CD4-positive, alpha-beta T cell treated with Interleukin-4 for 4 hours (primary cell): ENCODE measurements around the gene ABCB4.

Source experiments
- DNase-seq: peaks from one replicate; pipeline ENCODE4 v3.0.0-alpha.2; 2020

The ABCB4 gene

DNA sequence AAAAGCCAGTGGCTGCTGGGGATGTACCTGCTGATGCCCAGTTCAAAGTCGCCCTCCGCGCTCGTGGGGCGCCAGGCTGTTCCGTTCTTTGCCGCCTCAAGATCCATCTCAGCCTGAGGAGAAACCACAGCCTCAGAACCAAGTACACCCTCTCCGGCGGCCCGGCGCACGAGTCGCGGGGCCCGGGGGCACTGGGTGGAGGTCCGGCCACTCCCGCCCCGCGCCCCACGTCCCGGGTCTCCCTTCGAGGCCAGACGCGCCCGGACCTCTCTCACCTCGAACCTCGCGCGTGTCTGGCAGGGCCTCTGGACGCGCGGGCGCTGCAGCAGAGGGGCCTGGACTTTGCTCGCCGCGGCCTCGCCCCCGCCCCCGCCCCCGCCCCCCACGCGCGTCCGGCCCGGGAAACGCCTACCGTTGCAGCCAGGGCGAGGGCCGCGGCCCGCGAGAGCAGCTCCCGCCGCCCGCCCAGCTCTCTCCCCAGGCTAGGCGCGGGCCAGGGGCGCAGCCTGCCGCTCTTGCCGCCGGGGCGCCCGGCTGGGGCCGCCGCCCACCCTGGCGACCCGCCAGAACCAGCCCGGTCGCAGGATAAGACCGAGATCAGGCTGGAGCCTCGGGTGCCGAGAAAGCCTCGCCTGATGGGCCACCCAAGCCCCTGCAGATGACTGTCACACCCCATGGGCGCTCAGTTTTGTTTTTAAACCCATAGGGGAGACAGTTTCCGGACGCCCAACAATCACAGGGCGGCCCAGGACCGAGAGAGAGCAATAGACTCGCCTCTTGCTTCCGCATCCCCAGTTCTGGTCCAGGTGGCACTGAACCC, at the start of gene ABCB4:
ABCB4 (minus strand) TSS at position 322 of the 820 bp plus-strand sequence; CDS start at position 107, 215 bp downstream.
- no peak for DNase-seq

DNA sequence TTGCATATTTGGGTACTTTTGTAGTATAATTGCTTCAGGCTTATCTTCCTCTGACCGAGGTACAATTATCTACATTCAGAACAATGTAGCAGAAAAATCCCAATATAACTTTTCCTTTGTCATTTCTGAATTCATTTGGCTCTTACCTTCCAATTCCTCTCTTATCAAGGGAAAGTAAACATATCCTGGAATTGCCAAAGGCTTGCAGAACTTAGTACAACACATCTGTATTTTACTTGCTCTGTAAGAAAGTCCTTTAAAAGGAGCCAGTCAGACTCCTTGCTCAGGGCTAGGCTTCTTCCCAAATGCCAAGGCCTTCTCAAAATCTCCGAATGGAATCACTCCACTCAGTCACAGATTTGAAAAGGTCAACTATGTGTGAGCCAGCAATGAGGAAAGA, 43.3 kb upstream of the ABCB4 start:
- no peak for DNase-seq

DNA sequence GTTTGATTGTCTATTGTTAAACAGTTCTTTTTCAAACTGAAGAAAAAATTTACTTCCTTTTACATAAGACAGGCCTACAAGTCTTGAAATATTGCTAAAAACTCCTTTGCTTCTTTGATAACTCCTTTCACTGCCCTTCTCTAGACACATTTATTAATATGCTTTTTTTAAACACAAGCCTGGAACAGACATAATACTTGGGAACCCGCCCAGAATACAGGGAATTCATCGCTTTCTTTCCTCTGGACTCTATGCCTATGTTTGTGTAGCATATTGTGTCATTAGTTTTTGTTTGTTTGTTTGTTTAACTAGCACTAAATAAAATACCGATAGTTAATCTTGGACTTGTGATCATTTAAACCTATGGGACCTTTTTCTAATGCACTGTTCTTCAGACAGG, 42.4 kb upstream of the ABCB4 start:
- no peak for DNase-seq

DNA sequence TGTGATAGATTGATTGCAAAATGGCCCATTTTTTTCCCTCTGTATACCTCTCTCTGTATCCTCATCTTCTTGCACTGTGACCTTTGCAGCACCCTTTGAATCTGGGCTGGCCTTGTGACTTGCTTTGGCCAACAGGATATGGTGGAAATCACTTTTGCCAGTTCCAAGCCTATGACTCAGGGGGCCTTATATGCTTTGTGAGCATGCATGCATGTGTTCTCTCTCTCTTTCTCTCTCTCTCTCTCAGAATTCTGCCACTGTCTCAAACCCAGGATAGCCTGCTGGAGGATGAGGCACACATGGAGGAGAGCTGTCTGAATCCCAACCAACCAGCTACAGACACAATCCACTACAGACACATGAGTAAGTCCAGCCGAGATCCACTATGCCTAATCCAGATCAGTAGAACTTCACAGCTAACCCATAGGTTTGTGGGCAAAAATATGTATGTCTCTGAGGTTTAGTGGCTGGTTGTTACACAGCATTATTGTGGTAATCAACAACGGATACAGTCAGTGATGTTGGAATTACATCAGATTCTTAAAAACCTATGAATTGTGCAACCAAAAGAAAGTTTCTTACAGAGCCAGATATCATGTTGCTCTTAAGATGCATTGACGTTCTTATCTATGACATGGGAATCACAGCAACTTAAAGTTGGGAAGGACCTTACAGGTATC, 41.8 kb upstream of the ABCB4 start:
- DNase-seq = no peak

DNA sequence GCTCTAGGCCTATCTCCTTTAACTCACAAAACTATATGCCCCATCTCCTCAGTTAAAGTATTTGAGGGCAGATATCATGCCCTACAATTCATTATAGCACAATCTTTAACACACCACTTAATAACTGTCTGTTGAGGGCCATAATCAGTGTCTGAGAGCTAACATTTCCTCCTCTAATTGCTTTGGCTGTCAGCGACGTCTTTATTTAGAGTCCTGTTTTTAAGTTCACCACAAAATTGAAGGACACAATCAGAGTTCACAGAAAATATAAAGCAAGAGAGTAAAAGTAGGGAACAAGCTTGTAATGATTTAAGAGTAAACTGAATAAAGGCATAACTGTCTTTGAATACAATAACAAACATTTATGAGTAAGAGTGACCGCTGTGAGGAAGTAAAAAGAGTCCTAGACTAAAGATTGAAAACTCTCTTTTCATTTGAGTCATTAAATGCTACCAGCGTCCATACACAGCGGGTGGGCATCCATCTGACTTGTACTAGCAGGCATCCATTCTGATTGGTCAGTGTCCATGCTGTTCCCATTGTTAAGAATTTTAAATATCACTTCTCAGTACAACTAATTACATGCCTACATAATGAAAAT, 38.4 kb upstream of the ABCB4 start:
- DNase-seq = no peak

DNA sequence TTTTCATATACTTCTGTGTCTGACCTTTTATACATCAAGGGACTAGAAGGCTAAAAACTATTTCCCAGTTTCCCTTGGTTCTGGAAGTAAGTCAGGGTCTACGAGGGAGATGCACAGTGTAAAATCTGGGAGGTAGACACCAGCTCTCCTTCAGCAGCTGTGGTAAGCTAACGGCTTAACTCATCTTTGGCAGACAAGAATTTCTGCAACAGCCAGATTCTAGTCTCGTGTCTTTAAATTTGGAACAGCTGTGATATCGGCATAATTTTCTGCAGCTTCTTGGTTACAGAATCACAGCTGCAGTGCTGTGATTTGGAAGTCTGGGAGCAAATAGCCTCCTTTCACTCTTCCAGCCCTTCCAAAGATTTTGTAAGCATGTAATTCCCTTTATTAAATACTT, 37.4 kb upstream of the ABCB4 start:
- no peak for DNase-seq

DNA sequence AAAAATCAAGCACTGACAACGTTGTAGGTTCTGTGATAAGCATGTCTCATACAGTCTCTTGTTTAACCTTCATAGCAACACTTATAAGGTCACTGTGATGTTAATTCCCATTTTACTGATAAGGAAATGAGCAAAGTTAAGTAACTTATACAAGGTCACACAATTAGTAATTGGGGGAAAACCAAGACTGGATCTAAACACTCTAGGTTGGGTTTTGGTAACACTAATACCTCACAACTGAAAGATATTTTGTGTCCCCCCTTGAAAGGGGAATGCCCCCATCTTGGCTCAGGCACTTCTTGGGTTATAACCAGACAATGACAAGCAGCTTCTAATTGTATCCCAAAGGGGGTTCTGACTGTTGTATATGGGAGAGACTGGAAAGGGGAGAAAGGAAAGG, 36.0 kb upstream of the ABCB4 start:
- DNase-seq = no peak

DNA sequence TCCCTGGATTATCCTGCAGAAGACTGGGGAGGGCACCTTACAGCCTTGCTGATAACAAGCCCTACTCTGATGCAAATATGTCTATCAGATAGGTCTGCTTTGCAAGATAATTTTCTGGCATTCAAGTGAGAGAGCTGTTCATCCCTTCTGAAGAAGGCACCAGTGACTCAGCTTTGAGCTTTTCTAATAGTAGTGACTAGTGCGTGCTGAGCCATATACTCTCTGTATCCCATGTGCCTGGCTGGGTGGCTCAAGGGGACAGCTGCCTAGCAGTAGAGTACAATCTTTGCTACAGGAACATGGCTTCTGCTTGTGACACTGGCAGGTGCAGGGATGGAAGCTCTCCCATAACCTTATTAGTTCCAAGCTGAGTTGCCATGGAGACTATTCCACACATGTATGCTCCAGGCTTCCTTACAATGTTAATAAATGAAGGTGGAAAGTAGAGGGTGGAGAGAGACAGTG, 35.0 kb upstream of the ABCB4 start:
- DNase-seq = no peak

DNA sequence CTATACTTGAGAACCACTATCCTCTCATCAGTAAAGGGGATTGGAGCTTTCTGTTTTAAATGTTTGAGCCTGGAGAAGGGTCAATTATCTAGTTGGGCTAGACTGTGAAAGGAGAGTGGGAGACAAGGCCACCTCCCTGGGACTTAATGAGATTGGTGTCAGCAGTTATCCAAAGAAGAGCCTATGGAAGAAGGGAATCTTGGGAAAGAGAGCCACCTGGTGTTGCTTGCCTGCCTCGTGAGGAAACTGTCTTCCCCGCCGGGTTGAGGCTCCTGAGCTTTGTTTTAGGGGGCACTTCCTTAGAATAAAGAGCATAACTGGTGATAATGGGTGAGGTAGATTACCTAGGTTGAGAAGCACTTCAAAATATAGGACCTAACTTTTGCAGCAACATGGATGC, 32.0 kb upstream of the ABCB4 start:
- DNase-seq = no peak

DNA sequence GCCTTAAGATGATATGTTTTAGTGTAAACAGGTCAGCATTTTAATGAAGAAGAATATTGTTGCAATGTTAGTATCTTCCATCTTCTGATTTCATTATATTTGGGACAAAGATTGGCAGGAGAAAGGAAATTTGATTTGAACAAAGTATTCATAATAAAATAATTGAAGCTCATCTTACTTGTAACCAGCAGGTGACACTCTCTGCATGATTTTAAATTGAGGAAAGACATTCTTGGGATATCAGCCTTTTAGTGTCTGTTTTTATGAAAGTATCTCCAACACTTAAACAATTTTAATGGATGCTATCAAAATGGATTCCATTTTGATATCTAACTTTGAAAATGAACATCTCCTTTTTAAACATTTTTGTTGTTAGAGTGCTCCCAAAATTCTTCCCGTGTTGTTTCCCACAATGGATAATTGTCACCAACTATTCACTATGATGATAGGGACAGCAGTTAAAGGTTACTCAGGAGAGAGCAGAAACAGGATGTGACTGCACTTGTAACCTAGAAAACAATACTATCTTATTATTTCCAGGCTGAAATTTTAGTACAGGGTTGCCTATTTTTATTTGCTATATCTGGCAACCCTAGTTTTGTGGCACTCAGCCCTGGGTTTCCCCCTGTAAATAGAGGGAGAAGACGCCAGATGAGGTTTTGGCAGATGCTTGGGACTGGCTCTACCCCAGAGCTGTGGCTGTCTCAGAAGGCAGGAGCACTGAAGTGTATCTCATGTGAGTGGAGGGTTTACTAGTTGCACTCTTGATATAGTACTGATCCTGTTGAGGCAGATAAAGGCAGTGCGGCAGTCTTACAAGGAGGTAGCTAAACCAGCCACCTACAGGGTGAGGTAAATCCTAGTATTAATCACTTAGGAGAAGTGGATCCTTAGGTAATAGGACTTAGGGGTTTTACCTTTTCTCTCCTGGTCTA, 31.0 kb upstream of the ABCB4 start:
- no peak for DNase-seq

DNA sequence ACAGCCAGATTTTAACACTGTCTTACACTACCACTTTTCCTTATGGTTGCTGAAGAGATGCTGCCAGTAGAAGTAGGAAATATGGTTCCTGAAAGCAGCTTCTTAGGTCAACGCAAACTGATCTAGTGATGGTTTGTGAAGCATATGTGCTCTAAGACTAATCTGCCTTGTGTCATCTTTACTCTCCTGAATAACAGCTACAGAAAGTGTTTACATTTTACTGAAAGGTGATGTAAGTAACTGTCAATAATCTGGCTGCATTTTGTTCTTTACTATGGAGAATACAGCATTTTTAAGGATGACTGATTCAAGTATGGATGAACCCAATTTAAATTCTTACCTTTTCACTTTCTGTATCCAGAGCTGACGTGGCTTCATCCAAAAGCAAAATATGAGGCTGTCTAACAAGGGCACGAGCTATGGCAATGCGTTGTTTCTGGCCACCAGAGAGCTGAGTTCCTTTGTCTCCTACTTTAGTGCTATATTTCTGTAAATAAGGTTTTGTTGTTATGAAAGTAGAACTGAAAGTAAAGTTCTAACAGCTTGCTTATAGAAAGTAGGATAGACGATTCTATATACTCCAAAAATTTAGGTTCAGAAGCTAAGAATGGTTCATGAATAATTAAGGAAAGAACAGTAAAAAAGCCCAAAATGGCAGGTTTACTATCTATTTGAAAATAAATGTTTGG, 30.2 kb upstream of the ABCB4 start:
- no peak for DNase-seq

DNA sequence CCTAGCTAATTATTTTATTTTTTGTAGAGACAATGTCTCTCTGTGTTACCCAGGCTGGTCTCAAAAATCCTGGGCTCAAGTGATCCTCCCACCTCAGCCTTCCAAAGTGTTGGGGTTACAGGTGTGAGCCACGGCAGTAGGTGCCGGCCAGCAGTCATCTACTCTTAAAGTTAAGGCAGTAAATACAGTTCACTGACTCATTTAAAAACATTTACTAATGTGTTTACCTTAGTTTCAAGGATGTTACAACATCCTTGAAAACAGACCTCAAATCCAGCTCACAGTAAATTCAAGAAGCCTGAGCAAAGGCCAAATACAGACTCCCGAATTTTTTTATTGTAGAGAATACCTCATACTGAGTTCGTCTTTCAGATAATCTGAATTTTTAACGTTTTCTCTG, 29.6 kb upstream of the ABCB4 start:
- no peak for DNase-seq

DNA sequence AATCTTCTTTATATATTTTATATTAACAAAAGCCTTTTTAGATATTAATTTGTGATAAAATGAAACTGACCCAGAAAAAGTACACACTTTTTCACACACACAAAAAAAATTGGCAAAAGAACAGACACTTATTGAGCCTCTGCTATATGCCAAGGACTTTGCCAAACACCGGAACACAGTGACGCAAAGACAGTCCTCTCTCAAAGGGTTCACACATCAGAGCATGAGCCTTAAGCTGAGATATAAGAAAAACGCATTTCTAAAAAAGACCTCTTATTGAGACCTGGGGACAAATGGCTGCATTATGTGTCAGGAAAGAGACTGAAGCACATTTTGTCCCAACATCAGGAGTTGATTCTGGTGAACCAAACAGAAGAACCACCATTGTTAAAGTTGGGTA, 24.0 kb upstream of the ABCB4 start:
- no peak for DNase-seq

DNA sequence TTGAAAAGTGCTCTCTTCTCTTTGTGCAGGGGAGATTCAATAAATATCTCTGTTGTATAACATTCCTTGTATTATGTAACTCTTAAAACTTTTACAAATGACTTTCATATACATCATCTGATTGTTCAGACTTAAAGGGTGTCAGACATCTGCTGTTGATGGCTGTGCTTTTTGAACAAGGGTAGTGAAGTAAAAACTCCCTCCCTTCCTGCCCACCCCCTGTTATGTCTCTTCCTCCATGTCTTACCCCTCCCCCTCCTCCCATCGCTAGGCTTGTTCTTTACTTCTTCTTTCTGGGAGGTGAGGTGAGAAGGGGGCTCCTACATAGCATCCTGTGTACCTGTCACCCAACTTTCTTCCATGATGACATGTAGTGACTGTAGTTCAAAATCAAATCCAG, 23.4 kb upstream of the ABCB4 start:
- DNase-seq = no peak

DNA sequence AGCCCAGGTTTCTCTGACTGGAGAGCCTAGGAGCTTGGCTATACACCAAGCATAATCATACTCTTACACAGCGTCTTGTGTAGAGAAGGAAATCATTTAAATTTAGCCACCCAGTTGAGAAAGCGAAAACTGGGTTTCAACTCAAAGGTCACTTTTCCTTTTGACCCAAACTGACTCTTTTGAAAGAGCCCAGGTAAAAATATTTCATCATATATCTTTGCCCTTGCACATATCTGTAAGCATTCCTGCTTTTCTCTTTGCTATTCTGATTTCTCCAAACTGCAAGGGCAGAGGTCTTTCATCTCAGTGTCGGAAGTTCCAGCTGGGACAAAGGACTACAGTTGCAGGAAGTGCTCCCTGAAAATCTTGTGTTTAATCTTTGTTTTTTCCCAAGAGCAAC, 22.0 kb upstream of the ABCB4 start:
- DNase-seq = no peak

DNA sequence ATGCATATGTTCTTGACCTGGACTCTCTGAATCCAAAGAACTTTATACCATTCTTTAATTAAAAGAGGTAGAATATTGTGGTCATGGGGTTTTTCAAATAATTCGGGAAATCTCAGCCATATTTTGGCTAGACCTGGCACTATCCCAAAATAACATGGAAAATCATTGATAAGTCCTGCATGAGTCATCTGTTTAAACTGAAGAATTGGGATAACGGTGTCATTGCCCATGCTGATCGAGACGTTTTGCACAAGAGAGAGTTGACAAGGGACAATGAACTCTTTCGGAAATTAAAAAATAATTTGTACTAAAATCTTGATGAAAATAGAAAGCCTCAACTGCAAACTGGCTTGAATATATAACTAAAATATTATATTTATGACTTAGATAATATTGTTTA, 19.9 kb upstream of the ABCB4 start:
- no peak for DNase-seq

DNA sequence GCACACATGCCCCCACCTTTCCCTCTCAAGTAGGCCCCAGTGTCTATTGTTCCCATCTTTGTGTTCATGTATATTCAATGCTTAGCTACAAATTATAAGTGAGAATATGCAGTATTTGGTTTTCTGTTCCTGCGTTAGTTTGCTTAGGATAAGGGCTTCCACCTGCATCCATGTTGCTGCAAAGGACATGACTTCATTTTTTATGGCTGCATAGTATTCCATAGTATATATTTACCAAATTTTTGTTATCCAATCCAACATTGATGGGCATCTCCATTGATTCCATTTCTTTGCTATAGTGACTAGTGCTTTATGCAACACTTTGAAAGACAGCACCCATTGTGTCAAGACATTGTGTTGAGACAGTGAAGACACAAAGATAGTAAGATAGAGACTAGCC, 19.0 kb upstream of the ABCB4 start:
- no peak for DNase-seq

DNA sequence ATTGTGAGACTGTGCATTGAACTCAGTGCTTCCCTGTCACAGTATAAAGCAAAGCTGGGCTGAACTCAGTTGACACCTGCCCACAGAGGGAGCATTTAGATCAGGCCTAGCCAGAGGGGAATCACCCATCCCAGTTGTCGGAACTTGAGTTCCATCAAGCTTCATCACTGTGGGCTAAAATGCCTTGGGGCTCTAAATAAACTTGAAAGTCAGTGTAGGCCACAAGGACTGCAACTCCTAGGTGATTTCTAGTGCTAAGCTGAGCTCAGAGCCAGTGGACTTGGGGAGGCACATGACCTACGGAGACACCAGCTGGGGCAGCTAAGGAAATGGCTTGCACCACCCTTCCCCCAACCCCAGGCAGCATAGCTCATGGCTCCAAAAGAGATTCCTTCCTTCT, 7.7 kb upstream of the ABCB4 start:
- no peak for DNase-seq

DNA sequence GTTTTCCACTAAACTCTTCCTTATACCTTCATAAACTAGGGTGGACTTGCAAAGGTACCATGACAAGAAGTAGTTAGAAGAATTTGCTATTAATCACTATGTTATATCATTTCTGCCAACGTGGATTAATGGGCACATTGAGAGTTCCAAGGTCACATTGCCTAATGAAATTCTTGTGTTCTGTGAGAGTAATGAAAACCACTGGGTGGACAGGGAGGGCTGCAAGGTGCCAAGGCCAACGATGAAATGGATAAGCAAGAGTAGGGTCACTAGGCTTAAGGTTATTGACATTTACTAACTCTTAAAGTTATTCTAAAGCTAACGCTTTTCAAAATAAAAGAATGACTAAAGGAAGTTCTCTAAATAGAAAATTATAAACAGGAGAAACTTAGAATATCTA, 6.6 kb upstream of the ABCB4 start:
- DNase-seq = no peak

DNA sequence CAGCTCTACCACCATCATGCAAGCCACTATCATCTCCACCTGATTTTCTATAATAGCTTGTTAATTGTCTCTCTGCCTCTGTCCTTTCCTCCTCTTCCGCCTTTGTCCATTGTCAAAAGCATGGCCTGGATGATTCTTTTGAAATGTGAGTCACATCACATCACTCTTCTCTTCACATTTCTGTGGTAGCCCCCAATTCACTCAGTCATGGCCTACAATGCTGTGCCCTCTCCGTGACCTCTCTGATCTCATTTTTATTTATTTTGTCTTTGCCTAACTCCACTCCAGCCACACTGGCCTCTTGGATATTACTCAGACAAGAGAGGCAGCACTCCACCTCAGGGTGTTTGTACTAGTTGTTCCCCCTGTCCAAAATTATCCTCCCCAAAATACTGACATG, 4.9 kb upstream of the ABCB4 start:
- DNase-seq = no peak

DNA sequence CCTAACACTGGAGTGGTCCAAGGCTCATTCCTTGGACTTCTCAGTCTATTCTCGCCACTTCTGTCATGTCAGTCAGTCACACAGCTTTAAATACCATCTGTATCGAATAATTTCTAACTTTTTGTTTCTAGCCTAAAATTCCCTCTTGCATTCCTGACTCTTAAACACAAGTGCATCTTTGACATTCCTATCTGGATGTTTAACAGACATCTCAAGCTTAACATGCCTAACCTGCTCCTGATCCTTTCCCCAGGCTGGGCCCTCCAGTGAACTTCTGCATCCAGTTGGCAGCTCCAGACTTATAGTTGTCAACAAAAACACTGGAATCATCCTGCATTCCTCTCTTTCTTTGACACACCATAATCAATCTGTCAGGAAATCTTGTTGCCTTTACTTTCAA, 4.5 kb upstream of the ABCB4 start:
- DNase-seq = no peak

DNA sequence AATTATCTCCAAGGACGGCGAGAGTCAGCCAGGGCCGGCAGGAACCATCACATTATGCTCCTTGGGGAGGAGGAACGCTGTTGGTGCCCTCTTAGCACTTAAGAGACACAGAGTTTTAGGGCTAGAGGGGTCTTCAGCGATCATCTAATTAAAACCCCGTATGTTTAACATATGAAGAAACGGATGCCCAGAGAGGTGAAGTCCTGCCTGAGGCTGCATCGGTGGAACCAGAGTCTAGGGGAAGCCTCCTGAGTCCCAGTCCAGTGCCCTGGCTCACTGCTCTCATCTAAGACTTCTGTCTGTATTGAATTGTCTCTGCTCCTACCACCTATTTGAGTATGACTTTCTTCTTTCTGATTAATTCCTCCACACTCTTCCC, 688 bp upstream of the ABCB4 start:
- DNase-seq = no peak
